SH-SY5Y (cell line): Measurements from ENCODE around the gene HOXB3.

Experiments
- GATA2 ChIP-seq: IDR thresholded peaks from 2 replicates; pipeline ENCODE4 v1.6.1; 2011; ENCODE audit warnings: mild to moderate bottlenecking, low read depth, low read length
- GATA3 ChIP-seq: IDR thresholded peaks from 2 replicates; pipeline ENCODE4 v1.6.1; 2011; ENCODE audit warnings: low read depth, mild to moderate bottlenecking, low read length, moderate library complexity

DNA sequence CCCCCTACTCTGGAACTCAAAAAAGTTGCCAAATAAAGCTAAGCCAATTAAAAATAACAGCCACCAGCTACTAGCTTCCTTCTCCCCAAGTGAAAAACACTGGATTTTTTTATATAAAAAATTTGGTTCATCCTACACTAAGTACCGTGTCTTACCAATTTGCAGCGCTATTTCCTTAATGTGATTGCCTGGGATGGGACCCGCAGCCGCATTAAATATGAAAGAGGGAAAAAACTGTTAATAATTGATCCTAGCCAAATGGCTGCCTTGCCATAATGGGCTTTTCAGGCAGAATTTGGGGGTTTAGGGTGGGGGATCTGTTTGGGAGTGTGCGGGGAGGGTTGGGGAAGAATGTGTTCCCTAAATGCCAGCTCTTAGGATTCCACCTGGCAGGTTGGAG lies 34.1 kb upstream of the HOXB3 start:
- TF ChIP-seq GATA2 (no peak), GATA3 (no peak)
